Measurements from ENCODE around the gene SIMC1. TPM values are rescaled to one million over a fixed set of nuclear protein-coding genes. Genes with fewer than 3 reads are reported as not detected.

SIMC1 gene
- total RNA-seq, 1 experiment from 2014 or later, result 17.9 TPM

DNA sequence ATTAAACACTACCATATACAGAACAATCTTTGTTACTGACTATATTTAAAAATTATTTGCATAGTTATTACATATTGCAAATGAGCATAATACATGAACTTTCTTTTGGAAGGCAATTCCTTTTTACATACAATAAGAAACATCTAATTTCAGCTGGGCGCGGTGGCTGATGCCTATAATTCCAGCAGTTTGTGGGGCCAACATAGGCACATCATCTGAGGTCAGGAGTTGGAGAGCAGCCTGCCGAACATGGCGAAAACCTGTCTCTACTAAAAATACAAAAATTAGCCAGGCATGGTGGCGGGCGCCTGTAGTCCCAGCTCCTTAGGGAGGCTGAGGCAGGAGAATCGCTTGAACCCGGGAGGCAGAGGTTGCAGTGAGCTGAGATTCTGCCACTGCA lies 36.4 kb upstream of the SIMC1 start:
- no peaks in the 10 kb centered on the region for H3K36me3 Mint-ChIP-seq
- no peak overlapping the region for H3K4me3 Mint-ChIP-seq
- POLR2A ChIA-PET, result no interaction called here
- no peak for ATAC-seq
- no peaks in the 10 kb centered on the region for H3K9me3 Mint-ChIP-seq
- no peak overlapping the region for H3K27ac Mint-ChIP-seq
- peaks cover 35% of the 10 kb centered on the region for H3K27me3 Mint-ChIP-seq (ENCODE audit: low read depth)
- H3K4me1 Mint-ChIP-seq, result peaks cover 6% of the 10 kb centered on the region
- no peak for DNase-seq (ENCODE audit: low spot score)
- no peak for TF ChIP-seq EMX1 (CRISPR knock-in tag; IDR thresholded peaks at IDR 0.05)
- TF ChIP-seq, protein P1, sequence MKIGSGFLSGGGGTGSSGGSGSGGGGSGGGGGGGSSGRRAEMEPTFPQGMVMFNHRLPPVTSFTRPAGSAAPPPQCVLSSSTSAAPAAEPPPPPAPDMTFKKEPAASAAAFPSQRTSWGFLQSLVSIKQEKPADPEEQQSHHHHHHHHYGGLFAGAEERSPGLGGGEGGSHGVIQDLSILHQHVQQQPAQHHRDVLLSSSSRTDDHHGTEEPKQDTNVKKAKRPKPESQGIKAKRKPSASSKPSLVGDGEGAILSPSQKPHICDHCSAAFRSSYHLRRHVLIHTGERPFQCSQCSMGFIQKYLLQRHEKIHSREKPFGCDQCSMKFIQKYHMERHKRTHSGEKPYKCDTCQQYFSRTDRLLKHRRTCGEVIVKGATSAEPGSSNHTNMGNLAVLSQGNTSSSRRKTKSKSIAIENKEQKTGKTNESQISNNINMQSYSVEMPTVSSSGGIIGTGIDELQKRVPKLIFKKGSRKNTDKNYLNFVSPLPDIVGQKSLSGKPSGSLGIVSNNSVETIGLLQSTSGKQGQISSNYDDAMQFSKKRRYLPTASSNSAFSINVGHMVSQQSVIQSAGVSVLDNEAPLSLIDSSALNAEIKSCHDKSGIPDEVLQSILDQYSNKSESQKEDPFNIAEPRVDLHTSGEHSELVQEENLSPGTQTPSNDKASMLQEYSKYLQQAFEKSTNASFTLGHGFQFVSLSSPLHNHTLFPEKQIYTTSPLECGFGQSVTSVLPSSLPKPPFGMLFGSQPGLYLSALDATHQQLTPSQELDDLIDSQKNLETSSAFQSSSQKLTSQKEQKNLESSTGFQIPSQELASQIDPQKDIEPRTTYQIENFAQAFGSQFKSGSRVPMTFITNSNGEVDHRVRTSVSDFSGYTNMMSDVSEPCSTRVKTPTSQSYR (CRISPR knock-in tag; IDR thresholded peaks at IDR 0.05), result no peak
- TF ChIP-seq TCF7 (CRISPR knock-in tag; IDR thresholded peaks at IDR 0.05; ENCODE audit: low read depth), result no peak
- no peak for TF ChIP-seq ELF4 (CRISPR knock-in tag; IDR thresholded peaks at IDR 0.05; ENCODE audit: low read depth)
- TF ChIP-seq OVOL2 (CRISPR knock-in tag; IDR thresholded peaks at IDR 0.05; ENCODE audit: borderline replicate concordance), result no peak
- no peak for TF ChIP-seq GTF2I (CRISPR knock-in tag; conservative IDR thresholded peaks at IDR 0.05)
- TF ChIP-seq ERG (CRISPR knock-in tag; IDR thresholded peaks at IDR 0.05), result no peak
- TF ChIP-seq, protein P2, sequence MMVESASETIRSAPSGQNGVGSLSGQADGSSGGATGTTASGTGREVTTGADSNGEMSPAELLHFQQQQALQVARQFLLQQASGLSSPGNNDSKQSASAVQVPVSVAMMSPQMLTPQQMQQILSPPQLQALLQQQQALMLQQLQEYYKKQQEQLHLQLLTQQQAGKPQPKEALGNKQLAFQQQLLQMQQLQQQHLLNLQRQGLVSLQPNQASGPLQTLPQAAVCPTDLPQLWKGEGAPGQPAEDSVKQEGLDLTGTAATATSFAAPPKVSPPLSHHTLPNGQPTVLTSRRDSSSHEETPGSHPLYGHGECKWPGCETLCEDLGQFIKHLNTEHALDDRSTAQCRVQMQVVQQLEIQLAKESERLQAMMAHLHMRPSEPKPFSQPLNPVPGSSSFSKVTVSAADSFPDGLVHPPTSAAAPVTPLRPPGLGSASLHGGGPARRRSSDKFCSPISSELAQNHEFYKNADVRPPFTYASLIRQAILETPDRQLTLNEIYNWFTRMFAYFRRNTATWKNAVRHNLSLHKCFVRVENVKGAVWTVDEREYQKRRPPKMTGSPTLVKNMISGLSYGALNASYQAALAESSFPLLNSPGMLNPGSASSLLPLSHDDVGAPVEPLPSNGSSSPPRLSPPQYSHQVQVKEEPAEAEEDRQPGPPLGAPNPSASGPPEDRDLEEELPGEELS (CRISPR knock-in tag; IDR thresholded peaks at IDR 0.05), result no peak
- TF ChIP-seq CREB1 (CRISPR knock-in tag; IDR thresholded peaks at IDR 0.05), result no peak
- no peak for TF ChIP-seq CREM (CRISPR knock-in tag; IDR thresholded peaks at IDR 0.05)
- TF ChIP-seq ZNF512 (CRISPR knock-in tag; IDR thresholded peaks at IDR 0.05; ENCODE audit: borderline replicate concordance), result no peak
- no peak for TF ChIP-seq PREB (CRISPR knock-in tag; IDR thresholded peaks at IDR 0.05; ENCODE audit: borderline replicate concordance)
- no peak for TF ChIP-seq JUN (CRISPR knock-in tag; IDR thresholded peaks at IDR 0.05)
- TF ChIP-seq IRF2 (CRISPR knock-in tag; IDR thresholded peaks at IDR 0.05; ENCODE audit: borderline replicate concordance, low read depth), result no peak
- TF ChIP-seq, protein P3, sequence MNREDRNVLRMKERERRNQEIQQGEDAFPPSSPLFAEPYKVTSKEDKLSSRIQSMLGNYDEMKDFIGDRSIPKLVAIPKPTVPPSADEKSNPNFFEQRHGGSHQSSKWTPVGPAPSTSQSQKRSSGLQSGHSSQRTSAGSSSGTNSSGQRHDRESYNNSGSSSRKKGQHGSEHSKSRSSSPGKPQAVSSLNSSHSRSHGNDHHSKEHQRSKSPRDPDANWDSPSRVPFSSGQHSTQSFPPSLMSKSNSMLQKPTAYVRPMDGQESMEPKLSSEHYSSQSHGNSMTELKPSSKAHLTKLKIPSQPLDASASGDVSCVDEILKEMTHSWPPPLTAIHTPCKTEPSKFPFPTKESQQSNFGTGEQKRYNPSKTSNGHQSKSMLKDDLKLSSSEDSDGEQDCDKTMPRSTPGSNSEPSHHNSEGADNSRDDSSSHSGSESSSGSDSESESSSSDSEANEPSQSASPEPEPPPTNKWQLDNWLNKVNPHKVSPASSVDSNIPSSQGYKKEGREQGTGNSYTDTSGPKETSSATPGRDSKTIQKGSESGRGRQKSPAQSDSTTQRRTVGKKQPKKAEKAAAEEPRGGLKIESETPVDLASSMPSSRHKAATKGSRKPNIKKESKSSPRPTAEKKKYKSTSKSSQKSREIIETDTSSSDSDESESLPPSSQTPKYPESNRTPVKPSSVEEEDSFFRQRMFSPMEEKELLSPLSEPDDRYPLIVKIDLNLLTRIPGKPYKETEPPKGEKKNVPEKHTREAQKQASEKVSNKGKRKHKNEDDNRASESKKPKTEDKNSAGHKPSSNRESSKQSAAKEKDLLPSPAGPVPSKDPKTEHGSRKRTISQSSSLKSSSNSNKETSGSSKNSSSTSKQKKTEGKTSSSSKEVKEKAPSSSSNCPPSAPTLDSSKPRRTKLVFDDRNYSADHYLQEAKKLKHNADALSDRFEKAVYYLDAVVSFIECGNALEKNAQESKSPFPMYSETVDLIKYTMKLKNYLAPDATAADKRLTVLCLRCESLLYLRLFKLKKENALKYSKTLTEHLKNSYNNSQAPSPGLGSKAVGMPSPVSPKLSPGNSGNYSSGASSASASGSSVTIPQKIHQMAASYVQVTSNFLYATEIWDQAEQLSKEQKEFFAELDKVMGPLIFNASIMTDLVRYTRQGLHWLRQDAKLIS (CRISPR knock-in tag; IDR thresholded peaks at IDR 0.05; ENCODE audit: borderline replicate concordance), result no peak
- TF ChIP-seq ZBTB21 (CRISPR knock-in tag; IDR thresholded peaks at IDR 0.05; ENCODE audit: borderline replicate concordance), result no peak
- TF ChIP-seq ZNF396 (CRISPR knock-in tag; IDR thresholded peaks at IDR 0.05; ENCODE audit: borderline replicate concordance), result no peak
- TF ChIP-seq ATF1 (CRISPR knock-in tag; IDR thresholded peaks at IDR 0.05), result no peak
- CTCF ChIA-PET, result no interaction called here
